Measurements from ENCODE around the gene TTC39B.

Gene TTC39B

GRCh38 chr9:15136646-15137045 is 170.4 kb downstream of the TTC39B start:
- no peak for TF ChIP-seq CTCF (IDR thresholded peaks at IDR 0.05; ENCODE audit: insufficient read depth, low read depth, low read length, missing control alignments)
- peak; percentile 18 for DNase-seq (ENCODE audit: low read depth)
- no peak overlapping the region for H3K4me3 ChIP-seq (ENCODE audit: low read depth, low read length)

- no peak overlapping the region for H3K4me3 ChIP-seq (ENCODE audit: low read depth, low read length)
- TF ChIP-seq CTCF (IDR thresholded peaks at IDR 0.05; ENCODE audit: insufficient read depth, low read depth, low read length, missing control alignments), result peak; percentile 81
- DNase-seq (ENCODE audit: low read depth), result peak; percentile 63
Observed at GRCh38 chr9:15135164-15135792, 171.7 kb downstream of the TTC39B start.

GRCh38 chr9:15133488-15133887 is 173.5 kb downstream of the TTC39B start:
- H3K4me3 ChIP-seq (ENCODE audit: low read depth, low read length), result no peak overlapping the region
- no peak for TF ChIP-seq CTCF (IDR thresholded peaks at IDR 0.05; ENCODE audit: insufficient read depth, low read depth, low read length, missing control alignments)
- no peak for DNase-seq (ENCODE audit: low read depth)

DNA sequence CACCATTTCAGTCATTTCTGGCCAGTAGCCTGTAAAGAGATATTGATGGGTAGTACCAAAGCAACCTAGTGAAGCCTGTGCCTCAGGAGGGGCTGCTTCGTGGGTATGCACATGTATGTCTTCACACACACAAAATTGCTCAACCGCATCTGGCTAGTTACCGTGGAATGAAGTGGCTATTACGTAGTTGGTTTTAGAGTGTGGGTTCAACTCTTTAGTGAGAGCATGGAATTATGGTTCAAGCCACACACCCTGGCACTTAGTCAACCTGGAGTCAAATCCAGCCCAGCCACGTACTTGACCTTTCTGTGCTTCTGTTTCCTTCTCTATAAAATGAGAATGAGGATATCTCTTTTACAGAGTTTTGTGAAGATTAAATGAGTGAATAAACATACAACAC is 174.9 kb downstream of the TTC39B start:
- no peak for TF ChIP-seq CTCF (IDR thresholded peaks at IDR 0.05; ENCODE audit: insufficient read depth, low read depth, low read length, missing control alignments)
- DNase-seq (ENCODE audit: low read depth), result no peak
- no peak overlapping the region for H3K4me3 ChIP-seq (ENCODE audit: low read depth, low read length)

DNA sequence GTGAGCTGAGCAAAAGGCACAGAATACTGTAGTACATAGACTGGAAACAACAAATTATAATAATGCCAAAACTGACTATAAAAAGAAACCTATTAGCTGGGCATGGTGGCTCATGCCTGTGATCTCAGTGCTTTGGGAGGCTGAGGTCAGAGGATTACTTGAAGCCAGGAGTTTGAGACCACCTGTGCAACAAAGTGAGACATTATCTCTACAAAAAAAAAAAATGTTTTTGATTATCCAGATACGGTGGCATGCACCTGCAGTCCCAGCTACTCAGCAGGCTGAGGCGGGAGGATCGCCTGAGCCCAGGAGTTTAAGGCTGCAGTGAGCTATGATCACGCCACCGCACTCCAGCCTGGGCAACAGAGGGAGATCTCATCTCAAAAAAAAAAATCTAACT is 175.9 kb downstream of the TTC39B start:
- no peak for DNase-seq (ENCODE audit: low read depth)
- H3K4me3 ChIP-seq (ENCODE audit: low read depth, low read length), result no peak overlapping the region
- TF ChIP-seq CTCF (IDR thresholded peaks at IDR 0.05; ENCODE audit: insufficient read depth, low read depth, low read length, missing control alignments), result no peak

- no peak overlapping the region for H3K4me3 ChIP-seq (ENCODE audit: low read depth, low read length)
- TF ChIP-seq CTCF (IDR thresholded peaks at IDR 0.05; ENCODE audit: insufficient read depth, low read depth, low read length, missing control alignments), result no peak
- no peak for DNase-seq (ENCODE audit: low read depth)
Observed at GRCh38 chr9:15127831-15128230, 179.2 kb downstream of the TTC39B start.

DNA sequence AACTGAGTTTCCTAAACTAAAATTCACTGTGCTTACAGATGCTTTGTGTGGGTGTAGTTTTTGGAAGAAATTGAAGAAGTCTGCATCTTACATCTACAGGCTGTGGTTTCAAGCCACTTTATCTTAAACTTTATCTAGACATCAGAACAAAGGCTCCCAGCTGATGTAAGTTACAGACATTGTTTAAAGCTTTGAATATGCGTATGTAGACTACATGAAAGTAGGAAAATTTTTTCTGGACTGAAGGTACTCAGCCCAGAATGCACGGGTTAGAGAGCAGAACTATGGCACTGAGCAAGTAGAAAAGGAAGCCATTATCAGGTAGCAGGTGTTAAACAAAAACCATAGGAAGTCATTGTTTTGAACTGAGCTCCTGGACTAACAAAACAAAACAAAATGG is 185.4 kb downstream of the TTC39B start:
- no peak for DNase-seq (ENCODE audit: low read depth)
- H3K4me3 ChIP-seq (ENCODE audit: low read depth, low read length), result no peak overlapping the region
- no peak for TF ChIP-seq CTCF (IDR thresholded peaks at IDR 0.05; ENCODE audit: insufficient read depth, low read depth, low read length, missing control alignments)
